T-helper 1 cell treated with Interleukin-12 subunit alpha and Interleukin-12 subunit beta and Interleukin-4 antibody, amounts not matched to agents 30 ng/mL and 1 ng/mL, for 36 hours (primary cell): ENCODE results near the gene RHOC. TPM values are rescaled to one million over a fixed set of nuclear protein-coding genes. Genes with fewer than 3 reads are reported as not detected.

Source experiments
- intact Hi-C: fragments of 100-400 bp; cut with micrococcal nuclease; formaldehyde crosslinking; loops from one replicate; pipeline ENCODE4 v1.15.1; 2024
- total RNA-seq: library from RNA; stranded (reverse); gene quantifications from 2 replicates; pipeline ENCODE4 v1.2.3, GENCODE V29; 2022

RHOC gene
- total RNA-seq, 1 donor from 2014 or later: 101 TPM

DNA sequence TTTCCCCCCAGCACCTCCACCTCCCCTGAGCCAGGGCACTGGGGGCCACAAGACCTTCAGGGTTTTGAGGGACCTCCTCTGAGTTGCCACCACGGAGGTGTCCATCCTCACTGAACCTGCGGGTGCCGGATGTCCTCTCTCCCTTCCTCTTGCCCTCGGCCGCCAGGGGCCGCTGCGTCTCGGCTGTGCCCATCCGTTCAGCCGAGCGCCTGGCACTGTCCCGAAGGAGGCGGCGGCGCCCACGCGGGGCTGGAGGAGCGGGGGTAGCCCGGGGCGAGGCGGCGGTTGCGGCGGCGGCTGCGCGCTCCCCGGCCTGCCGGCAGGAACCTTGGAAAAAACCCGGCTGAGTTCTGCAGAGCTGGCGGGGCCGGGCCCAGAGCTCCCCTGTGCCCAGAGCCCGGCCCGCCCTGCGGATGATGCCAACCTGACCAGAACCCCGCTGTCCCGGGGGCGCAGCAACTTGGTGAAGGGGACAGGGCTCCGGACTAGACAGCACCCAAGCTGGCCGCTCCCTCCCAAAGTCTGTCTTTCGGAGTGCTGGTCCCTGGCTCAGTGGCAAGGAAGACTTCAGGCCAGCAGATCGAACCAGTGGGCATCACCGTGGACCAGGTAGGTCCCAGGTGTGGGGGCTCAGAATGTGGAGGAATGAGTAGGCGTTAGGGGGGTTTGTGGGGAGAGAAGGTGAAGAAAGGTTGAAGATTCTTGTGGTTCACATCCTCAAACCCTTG is 11.9 kb upstream of the RHOC start:
- intact Hi-C loops: loop anchor here (1.0 to 10.0 kb wide), 6 partner anchors 162 to 1863 kb away; partner anchors contain the start of genes BCAS2, HIPK1, PHTF1 and TRIM33

DNA sequence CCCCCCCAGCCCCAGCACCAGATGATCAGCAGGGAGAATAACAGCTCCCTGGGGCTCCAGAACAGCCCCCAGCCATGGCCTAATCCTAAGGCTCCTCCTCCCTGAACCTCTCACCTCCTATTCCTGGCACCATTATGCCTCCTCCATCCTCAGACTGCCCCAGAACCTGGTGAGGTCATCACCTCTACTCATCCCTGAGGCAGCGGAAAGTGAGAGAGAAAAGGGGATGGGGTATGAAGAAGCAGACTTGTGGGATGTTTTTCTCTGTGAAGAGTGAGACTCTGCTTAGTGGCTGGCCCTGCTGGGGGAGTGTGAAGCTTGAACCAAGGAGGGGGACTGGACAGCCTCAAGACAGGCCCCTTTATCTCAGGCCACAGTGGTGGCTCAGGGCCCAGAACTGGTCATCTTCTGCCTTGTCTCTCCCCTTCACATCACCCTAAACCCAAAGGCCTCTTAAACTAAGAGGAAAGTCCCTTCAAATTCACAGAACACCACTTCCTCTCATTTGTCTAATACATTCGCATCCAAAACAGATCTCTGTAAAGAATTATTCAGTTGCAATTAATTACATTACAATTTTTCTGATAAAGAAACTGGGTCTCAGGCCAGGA is 10.4 kb upstream of the RHOC start:
- intact Hi-C loops: loop anchor here (2.0 to 10.0 kb wide), 8 partner anchors 187 to 1865 kb away; partner anchors contain the start of genes BCAS2, HIPK1, LRIG2 and PHTF1

DNA sequence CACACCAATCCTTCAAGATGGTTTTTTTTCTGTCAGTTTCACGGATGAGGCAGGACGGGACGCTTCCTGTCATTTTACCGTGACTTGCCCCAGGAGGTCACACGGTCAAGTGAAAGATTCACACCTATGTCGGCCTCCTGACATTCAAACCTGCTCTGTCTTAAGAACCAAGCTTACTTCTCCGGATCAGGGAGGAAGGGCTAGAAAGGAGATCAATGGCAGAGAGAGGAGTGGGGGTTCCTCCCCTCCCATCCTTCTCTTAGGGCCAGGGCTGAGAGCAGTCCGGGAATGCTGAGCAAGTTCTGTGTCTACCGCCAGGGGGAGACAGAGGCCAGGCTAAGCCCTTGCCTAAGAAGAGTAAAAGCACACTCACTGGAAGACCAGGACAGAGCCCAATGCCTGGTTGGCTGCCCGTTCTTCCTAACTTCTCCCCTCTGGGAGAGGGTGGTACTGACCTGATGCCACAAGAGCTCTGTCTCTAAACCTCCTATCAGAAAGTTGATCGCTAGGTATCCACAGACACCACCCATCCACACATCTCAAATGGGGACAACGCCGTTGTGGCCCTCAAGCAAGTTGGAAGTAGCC is 9.3 kb upstream of the RHOC start:
- intact Hi-C loops: loop anchor here (1.0 to 10.0 kb wide), 11 partner anchors 88 to 1866 kb away; partner anchors contain the start of genes BCAS2, HIPK1, LRIG2 and PHTF1

DNA sequence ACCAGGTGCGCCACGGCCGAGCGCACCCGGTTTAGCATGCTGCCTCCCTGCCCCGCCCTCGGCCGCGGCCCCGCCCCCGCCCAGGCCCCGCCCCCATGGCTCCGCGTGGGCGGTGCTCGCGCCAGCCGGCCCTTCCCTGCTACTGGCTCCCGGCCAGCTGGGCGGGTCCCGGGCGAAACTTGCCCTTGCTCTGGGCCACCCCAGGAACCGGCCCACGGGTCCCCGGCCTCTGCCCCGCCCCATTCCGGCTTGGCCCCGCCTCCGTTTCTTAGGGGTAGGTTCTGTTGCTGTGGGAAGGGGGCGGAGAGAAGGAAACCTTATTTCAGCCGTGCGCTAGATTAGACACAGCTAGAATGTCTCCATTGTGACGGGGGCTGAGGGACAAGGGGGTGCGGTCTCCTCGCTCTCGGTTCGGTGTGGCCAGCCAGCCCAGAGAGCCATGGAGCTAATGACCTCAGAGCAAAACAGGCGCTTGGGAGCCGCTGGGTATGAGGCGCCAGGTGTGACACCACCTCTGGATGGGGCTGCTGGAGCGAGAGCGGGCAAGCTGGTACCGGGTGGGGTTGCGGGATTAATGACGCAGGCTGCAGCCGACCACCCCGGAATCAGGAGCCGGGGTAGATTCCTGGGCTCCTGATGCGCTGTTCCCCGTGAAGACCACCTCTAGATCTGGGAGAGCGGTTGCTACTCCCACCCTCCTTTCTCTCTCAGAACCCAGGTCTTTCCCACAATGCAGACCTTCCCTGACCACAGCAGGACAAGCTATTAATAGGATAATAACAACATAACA is 8.5 kb upstream of the RHOC start, which contains the start of gene PPM1J:
TSS of gene PPM1J (minus strand) at position 69 of the 790 bp plus-strand sequence. CDS start at position 38, 31 bp downstream.
- intact Hi-C loops: loop anchor here (1.0 to 10.0 kb wide), 24 partner anchors 8 to 1955 kb away; partner anchors contain the start of genes AP4B1, BCAS2, CAPZA1 and CTTNBP2NL

DNA sequence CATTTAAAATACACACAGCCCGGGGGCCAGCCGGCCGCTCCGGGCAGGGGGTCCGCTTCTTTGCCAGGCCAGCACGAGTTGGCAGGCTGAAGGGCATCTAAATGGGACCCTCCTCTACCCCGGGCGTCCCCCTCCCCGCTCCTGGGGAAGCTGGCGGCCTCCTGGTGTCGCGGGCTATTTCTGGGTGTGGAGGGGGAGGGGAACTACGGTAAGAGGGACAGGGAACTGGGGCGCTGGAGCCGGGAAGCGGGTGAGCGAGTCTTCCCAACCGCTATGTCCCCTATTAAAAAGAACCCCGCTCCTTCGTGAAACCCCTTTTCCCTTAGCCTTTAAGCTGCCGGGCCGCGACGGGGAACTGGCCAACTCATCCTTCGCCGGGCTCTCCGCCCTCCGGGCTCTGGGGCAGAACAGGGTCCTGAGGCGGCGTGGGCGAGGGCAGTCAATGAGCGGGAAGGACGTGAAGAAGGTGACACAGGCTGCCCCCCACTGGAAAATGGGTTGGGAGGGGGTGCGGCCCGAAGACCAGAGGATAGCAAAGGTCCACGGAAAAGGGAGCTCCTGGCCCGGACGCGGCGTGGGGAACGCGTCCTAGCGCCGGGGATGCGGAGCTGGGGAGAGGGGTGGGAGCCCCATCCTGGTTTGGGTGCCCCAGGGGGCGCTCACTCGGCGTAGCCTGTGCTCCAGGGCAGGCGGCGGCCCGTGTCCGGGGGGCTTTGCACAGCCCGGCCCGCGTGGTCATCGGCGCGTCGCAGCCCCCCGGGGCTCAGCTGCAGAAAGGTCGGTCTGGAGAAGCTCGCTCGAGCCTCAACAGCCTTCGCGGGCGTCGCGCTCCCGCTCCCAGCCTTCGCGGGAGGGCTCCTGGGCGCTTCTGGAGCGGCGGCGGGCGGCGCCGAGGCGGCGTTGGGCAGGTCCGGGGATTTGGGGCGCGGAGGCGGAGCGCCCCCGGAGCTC is 7.7 kb upstream of the RHOC start:
- intact Hi-C loops: loop anchor here (1.0 to 10.0 kb wide), 18 partner anchors 7 to 1956 kb away; partner anchors contain the start of genes AP4B1, BCAS2, CAPZA1 and CTTNBP2NL

DNA sequence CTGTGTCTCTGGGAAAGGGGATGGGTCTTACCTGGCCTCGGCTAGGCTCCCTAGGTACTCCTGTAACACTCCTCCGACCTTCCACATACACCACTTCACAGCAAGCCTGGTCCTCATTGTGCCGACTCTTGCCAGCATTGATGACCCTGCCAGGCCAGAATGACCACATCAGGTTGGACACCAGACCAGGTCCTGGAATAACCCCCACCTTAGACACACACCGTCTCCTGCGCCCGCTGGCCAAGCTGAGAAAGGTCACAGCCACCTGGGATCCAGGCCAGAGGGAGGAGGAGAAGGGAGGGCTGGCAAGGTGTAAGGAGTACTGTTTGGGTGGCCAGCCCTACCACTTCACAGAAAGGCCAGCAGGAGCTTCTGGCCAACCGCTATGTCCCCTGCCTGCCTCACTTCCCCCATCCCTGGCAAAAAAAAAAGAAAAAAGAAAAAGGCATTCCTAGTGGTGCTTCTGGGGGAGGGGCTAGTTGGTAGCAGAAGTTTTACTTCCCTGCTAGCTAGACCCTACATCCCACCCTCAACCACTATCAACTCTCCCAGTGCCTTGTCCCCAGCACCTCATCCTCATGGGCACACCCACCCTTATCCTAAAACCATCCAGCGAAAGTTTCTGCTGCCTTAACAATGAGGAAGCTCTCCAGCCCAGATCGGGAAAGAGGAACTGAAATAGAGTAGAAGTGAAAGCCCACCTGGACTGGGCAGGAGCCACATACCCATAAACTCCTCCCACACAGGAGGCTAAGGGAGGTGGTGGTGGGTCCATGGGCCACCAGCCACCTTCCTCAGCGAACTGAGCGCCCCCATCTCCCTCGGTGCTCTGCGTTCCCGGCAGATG is 6.8 kb upstream of the RHOC start:
- intact Hi-C loops: loop anchor here (2.0 to 10.0 kb wide), 4 partner anchors 13 to 1957 kb away; partner anchors contain the start of gene DENND2C

DNA sequence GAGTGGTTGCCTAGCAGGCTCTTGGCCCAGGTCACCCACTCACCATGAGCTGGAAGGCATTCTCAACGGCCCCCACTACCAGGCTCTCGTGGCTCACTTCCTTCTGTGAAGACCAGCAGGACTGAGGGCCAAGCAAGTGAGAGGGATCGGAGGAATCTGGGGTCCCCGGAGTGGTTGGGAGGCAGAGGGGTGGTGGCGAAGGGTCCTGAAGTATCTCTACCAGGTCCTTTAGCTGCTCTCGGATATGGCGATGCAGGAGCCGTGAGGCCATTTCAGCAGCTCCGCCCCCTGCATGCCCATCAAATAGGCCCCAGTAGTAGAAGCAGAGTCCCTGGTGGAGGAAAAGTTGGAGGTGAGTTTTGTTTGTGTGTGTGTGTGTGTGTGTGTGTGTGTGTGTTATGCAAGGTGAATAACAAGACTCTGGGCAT is 5.8 kb upstream of the RHOC start:
- intact Hi-C loops: loop anchor here (10.0 kb wide), 1 partner anchor 332 kb away; no protein-coding TSS in a partner anchor

DNA sequence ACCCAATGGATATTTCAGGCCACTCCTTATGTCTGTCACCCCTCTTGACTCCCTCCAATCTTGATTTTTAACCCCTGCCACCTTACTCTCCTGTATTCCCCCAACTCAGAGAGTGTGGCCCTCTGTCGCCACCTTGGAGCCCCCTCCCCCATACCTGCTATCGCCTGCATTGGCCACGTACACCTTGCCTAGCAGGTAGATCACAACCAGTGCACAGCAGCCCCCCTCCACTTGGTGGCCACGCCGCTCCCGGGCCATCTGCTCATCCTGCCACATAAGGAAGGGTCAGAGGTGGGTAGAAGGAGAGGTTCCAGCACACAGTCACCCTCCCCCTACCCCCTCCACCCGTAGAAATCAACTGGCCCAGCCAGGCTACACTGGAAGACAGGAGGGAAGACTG is 5.3 kb upstream of the RHOC start:
- intact Hi-C loops: loop anchor here (10.0 kb wide), 1 partner anchor 333 kb away; no protein-coding TSS in a partner anchor

DNA sequence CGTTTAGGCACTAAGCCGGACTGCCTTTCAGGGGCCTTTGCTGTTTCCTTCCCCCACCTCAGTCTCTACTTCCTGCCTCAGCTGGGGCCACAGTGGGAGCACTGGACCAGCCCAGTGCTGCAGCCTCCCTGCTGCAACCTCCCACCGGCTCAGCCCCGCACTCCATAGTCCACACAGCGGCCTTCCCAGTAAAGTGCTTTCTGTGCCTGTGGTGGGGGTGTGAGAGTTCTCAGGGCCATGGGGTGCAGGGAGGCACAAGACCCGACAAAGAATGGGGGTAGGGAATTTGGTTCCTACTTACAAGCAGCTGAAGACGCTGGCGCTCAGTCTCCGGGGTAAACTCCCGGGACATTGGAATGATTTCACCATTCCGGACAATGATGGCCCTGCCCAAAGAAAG is 4.7 kb upstream of the RHOC start:
- intact Hi-C loops: loop anchor here (10.0 kb wide), 1 partner anchor 333 kb away; no protein-coding TSS in a partner anchor

DNA sequence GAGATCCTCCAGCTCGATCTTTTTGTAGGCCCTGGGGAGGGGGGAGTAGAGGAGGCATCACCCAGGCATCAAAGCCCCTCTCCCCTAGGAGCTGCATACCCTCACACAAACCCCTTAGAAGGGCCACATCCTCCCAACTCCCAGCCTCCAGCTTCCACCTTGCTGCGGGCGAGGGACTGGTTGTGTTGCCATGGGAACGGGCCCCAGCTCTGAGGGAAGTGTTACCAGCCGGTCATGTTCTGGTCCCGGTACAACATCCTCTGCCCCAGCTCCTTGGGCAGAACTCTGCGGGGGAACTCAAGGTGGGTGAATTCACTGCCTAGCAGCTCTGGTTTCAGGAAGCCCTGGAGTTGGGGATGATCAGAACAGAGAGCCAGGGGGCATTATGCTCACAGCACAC is 4.1 kb upstream of the RHOC start:
- intact Hi-C loops: loop anchor here (10.0 kb wide), 1 partner anchor 334 kb away; no protein-coding TSS in a partner anchor

DNA sequence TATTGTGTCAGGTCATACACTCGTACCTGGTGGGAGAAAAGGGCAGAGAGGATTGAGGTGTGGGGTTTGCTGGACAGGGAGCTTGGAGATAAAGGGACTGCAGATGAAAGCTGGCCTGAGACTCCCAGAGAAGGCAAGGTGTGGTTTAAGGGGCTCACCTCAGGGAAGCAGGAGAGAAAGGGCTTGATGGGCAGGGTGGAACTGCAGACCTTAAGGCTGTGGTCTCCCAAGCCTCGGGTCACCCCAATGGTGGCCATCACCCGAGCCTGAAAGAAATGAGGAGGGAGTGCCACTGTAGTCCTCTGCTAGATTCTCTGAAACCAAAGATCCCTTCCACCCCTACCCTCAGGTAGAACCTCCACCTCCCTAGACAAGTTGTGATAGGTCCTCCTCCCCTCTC is 3.7 kb upstream of the RHOC start:
- intact Hi-C loops: loop anchor here (10.0 kb wide), 1 partner anchor 334 kb away; no protein-coding TSS in a partner anchor

DNA sequence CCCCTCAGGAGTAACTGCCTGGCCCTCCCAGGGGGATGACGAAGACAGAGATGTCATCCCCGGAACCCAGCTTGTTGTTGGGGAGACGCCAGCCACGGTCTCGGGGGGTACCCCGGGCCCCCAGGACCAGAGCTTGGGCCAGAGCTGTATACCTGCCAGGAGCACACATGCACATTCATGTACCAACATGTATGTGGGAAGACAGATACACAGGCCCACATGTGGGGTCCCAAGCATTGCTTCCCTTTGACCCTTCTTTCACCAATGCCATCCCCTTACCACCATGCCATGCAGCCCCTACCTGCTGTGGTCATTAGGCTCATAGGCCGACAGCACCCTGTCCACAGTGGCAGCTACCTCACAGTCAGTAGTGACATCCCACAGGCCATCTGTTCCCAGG is 3.2 kb upstream of the RHOC start:
- intact Hi-C loops: loop anchor here (10.0 kb wide), 1 partner anchor 335 kb away; no protein-coding TSS in a partner anchor

DNA sequence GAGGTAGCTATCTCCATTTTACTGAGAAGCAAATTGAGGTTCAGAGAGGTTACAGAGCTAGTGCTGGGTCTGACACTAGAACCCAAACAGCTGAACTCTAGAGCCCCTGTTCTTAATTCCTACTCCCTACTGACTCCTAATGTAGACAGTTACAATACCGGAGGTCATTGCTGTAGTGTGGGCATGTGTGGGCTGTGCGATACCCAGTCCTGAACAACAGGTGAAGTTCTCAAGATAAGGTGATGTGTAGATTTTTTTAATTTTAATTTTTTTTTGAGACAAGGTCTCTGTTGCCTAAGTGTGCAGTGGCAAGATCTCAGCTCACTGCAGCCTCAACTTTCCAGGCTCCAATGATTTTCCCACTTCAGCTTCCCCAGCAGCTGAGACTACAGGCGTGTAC is 1.6 kb upstream of the RHOC start:
- intact Hi-C loops: no loop called here

DNA sequence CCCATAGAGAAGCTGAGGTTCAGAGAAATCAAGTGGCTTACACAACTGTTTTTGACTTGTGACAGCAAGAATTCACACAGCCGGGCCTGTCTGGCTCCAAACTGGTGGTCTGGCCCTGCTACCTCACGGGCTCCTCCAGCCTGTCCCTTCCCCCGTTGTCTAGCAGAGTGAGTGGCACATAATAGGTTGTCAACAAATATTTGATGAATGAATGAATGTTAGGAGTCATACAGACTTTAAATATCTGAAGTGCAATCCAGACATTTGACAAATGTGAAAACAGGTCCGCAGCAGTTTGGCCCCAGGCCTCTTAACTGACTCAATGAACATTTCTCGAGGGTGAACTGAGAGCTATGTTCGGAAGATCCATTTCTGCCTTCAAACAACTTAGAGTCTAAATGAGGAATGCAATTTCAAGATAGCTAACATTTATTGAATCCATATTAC is 1.1 kb upstream of the RHOC start:
- intact Hi-C loops: no loop called here

DNA sequence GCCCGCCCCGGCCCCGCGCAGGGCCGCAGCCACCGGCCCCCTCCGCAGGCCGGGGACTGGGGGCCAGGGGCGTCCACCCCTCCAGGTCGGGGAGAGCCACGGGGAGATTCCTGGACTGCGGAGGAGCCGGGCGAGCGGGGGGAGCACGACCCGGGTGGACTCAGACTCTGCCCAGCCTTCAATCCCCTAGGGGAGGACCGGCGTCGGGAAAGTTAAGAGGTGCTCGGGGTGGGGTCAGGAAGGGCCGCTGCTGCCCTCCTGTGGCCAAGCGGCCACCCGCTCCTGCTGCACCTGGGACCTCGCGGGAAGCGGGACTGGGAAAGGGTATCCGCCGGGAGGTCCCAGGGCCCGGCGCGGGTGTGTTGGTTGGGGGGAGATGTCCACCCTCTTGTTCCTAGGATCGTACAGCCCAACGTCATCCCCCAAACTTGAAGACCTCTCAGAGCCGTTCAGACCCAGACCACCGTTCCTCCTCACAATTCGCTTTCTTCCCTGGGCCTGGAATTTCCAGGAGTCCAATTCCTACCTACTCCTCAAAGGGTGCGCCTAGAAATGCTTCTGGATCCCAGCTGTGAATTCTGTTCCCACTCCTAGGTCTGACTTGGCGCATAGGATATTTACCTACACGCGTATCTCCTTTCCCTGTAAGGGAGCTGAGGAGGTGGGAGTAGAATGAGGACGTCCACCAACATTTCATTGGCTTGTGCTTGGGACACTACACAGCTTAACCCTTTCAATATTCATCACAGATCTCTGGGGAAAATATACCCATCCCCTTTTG is 484 bp upstream of the RHOC start:
- intact Hi-C loops: loop anchor here (1.0 kb wide), 3 partner anchors 8 to 317 kb away; partner anchors contain the start of gene PPM1J

DNA sequence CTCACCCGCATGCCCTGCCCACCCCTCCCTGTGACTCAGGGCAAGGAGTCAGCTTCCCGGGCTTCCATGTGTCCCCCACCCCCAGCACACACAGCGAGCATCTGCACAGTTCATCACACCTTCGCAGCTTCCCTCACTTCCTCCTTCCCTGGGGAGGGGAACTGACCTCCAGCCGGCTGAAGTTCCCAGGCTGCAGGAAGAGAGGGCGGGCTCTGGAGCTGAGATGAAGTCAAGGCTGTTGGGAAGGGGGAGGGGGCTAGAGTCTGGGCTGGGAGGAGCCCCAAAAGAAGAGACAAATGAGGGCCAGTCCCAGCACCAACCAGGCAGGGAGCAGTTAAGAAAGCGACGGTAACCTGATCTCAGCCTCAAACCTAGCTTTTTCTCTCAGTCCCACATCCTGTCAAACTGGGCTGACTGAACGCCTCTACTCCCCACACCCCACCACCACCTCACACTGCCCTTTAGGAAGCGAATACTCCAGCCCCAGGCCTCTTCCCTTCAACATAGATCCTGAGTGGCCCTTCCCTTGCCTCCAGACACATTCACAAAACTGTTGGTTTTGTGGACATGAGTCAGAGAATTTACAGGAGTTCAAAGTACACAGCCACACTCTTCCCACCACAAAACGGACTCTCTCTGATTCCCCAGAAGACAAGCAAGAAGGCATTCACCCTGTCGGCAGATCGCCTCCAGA is 1.8 kb downstream of the RHOC start:
- intact Hi-C loops: loop anchor here (1.0 kb wide), 3 partner anchors 31 to 198 kb away; partner anchors contain the start of genes CAPZA1, MOV10 and ST7L
